ENCODE results near the gene ATP6V0D1.
A peak's percentile ranks its signal among the peaks of the same experiment; 100 is the strongest.
"Not testable (repeated sequence)": the region's sequence is repeated elsewhere in the genome, so short reads cannot be mapped to it uniquely, and the experiment has no call there.

The ATP6V0D1 gene

GRCh38 chr16:67480833-67481560, at the start of gene ATP6V0D1:
ATP6V0D1 (minus strand) TSS chr16:67481157; CDS start chr16:67481086, 71 bp downstream.
- DNase-seq = peak; percentile 99 to 100

GRCh38 chr16:67530013-67530939, 49.3 kb upstream of the ATP6V0D1 start:
- DNase-seq = no peak

- no peak for DNase-seq
Observed at GRCh38 chr16:67529582-67530012, 48.6 kb upstream of the ATP6V0D1 start.

GRCh38 chr16:67528870-67529581, 48.1 kb upstream of the ATP6V0D1 start:
- peak; percentile 55 to 56 for DNase-seq

- DNase-seq = peak; percentile 56 to 67
Observed at GRCh38 chr16:67528222-67528869, 47.4 kb upstream of the ATP6V0D1 start, which contains the start of gene RIPOR1. RIPOR1 (plus strand) TSS chr16:67528829; CDS start chr16:67538447, 9,618 bp downstream.

- no peak for DNase-seq
Observed at GRCh38 chr16:67526149-67526791, 45.3 kb upstream of the ATP6V0D1 start.

GRCh38 chr16:67525176-67525860, 44.4 kb upstream of the ATP6V0D1 start:
- DNase-seq = no peak

GRCh38 chr16:67521095-67521804, 40.3 kb upstream of the ATP6V0D1 start:
- peak; percentile 100 for DNase-seq

GRCh38 chr16:67519242-67519641, 38.3 kb upstream of the ATP6V0D1 start:
- DNase-seq = no peak

GRCh38 chr16:67518676-67519075, 37.7 kb upstream of the ATP6V0D1 start:
- DNase-seq = no peak

GRCh38 chr16:67517661-67518423, 36.9 kb upstream of the ATP6V0D1 start:
- DNase-seq = no peak

GRCh38 chr16:67517155-67517445, 36.1 kb upstream of the ATP6V0D1 start:
- DNase-seq = no peak

GRCh38 chr16:67516296-67517154, 35.6 kb upstream of the ATP6V0D1 start:
- DNase-seq = no peak

- DNase-seq = peak; percentile 86 to 87
Observed at GRCh38 chr16:67514382-67514828, 33.4 kb upstream of the ATP6V0D1 start.

GRCh38 chr16:67513892-67514291, 32.9 kb upstream of the ATP6V0D1 start:
- not testable (repeated sequence) for DNase-seq

- DNase-seq = no peak
Observed at GRCh38 chr16:67509016-67509415, 28.1 kb upstream of the ATP6V0D1 start.

GRCh38 chr16:67506468-67506867, 25.5 kb upstream of the ATP6V0D1 start:
- no peak for DNase-seq

All from activated T-cell treated with anti-CD3 and anti-CD28 coated beads, Interleukin-2, amount 50 U/mL, for 48 hours (primary cell).